Right lung (tissue), 5 donors: ENCODE measurements around the gene RILPL2. TPM values are rescaled to one million over a fixed set of nuclear protein-coding genes. Genes with fewer than 3 reads are reported as not detected.
"Not testable (repeated sequence)": the region's sequence is repeated elsewhere in the genome, so short reads cannot be mapped to it uniquely, and the experiment has no call there.

Source experiments
- DNase-seq, 2 donors: peaks; one replicate each; pipeline ENCODE4 v3.0.0-alpha.2; 2013
- polyA plus RNA-seq, 5 donors: library from polyadenylated mRNA; unstranded; fragments of 120-200 nt; gene quantifications; one replicate each; pipeline versions ENCODE4 v1.2.1 to v1.2.3, GENCODE V29; 2013; ENCODE audit warnings: inconsistent platforms in 1 of 5, low replicate concordance in 1 of 5; ENCODE audit not compliant: insufficient read length in 5 of 5, insufficient read depth in 1 of 5

The RILPL2 gene
- polyA plus RNA-seq, 5 donors = 4.5 to 5.8 (median 5.3) TPM

DNA sequence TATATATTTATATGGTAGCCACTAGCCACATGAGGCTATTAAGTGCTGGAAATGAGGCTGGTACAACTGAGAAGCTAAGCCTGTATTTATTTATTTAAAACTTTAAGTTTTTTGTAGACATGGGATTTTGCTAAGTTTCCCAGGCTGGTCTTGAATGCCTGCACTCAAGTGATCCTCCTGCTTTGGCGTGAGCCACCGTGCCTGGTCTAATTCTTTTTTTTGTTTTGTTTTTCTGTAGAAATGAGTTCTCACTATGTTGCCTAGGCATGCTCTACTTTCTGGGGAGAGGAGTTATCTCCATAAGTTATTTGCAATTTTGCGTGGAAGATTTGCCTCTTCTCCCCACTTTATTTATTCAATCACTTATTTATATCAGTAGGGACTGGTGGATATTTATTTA, 16.7 kb upstream of the RILPL2 start:
- peak in 1 of 2 donors; percentile 13 for DNase-seq

DNA sequence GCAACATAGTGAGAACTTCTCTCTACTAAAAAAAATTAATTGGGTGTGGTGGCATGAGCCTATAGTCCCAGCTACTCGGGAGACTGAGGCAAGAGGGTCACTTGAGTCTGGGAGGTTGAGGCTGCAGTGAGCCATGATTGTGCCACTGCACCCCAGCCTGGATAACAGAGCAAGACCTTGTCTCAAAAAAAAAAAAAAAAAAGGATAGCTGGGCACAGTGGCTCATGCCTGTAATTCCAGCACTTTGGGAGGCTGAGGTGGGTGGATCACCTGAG, 15.7 kb upstream of the RILPL2 start:
- not testable (repeated sequence) for DNase-seq

DNA sequence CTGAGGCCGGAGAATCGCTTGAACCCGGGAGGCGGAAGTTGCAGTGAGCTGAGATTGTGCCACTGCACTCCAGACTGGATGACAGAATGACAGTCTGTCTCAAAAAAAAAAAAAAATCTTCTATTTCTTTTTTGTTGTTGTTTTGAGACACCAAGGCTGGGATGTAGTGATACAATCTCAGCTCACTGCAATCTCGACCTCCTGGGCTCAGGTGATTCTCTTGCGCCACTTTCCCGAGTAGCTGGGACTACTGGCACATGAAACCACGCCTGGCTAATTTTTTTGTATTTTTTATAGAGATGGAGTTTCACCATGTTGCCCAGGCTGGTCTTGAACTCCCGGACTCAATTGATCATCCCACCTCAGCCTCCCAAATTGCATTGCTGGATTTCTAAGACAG, 14.2 kb upstream of the RILPL2 start:
- DNase-seq = no peak

DNA sequence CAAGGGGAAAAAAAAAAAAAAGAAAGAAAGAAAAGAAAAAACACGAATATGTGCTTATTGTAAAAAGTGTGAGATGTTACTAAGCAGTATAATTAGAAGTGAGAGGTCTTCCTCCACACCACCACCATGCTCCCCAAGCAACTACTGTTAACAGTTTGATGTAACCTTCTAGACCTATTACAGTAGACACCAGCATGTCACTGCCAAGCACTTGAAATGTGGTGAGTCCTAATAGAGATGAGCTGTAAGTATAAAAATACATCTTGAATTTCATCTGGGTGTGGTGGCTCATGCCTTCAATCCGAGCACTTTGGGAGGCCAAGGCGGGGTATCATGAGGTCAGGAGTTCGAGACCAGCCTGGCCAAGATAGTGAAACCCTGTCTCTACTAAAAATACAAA, 13.4 kb upstream of the RILPL2 start:
- no peak for DNase-seq

DNA sequence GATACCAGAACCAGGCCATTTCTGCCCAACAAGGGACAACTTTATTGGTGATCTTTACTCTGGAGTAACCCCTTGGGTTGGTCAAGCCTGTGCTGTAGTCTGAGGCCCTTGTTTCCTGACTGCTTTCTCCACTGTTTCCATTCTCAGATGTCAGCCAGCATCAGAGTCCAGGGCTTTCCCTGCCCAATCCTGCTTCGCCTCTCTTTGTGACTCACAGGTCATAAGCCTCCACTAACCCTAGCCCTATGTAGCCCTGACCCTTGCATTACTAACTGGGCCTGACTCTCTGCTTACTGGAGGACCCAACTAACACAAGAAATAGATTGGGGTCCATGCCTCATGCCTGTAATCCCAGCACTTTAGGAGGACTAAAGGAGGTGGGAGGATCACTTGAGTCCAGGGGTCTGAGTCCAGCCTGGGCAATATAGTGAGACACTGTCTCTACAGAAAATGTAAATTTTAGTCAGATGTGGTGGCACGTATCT, 12.8 kb upstream of the RILPL2 start:
- no peak for DNase-seq

DNA sequence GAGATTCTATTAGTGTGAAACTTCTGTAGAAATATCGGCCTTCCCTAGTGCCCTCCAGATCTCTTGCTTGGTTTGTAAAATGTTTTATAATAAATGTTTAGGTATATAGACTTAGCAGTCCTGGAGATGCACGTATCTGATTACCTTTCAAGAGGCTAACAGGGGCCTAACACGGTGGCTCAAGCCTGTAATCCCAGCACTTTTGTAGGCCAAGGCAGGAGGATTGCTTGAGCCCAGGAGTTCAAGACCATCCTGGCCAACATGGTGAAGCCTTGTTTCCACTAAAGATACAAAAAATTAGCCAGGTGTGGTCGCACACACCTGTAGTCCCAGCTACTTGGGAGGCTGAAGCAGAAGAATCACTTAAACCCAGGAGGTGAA, 9.8 kb upstream of the RILPL2 start:
- no peak for DNase-seq

DNA sequence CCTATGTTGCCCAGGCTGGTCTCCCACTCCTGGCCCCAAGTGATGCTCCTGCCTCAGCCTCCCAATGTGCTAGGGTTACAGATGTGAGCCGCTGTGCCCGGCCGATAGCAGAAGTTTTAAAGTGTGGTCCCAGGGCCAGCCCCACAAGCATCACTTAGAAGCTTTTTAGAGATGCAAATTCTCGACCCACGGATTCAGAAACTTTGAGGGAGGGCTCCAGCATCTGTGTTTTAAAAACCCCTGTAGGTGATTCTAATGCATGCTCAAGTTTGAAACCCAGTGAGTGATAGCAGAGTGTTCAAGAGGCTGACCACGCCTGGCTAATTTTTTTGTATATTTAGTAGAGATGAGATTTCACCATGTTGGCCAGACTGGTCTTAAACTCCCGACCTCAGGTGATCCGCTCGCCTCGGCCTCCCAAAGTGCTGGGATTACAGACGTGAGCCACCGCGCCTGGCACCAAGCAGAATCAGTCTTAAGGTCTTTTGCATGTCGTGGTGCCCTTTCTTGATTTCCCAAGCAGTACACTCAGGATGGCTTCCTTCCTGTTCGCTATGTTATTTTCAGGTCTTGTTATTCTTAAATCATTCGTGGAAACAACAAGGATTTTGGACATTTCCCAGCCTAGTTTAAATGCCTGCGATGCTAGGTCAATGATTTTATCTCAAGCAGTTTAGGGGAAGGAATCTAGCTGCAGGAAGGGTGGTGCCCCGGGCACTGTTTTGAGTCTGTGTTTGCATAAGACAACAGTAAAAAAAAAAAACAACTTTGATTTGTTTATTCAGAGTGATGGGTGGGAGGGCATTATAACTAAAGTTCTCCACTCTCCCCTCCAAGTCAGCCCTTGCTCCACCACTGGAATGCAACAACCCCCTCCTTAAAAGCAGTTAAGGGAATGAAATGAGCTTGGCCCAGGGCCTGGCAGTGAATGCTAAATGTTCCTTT, 9.2 kb upstream of the RILPL2 start:
- DNase-seq = peak; percentile 50 to 59

DNA sequence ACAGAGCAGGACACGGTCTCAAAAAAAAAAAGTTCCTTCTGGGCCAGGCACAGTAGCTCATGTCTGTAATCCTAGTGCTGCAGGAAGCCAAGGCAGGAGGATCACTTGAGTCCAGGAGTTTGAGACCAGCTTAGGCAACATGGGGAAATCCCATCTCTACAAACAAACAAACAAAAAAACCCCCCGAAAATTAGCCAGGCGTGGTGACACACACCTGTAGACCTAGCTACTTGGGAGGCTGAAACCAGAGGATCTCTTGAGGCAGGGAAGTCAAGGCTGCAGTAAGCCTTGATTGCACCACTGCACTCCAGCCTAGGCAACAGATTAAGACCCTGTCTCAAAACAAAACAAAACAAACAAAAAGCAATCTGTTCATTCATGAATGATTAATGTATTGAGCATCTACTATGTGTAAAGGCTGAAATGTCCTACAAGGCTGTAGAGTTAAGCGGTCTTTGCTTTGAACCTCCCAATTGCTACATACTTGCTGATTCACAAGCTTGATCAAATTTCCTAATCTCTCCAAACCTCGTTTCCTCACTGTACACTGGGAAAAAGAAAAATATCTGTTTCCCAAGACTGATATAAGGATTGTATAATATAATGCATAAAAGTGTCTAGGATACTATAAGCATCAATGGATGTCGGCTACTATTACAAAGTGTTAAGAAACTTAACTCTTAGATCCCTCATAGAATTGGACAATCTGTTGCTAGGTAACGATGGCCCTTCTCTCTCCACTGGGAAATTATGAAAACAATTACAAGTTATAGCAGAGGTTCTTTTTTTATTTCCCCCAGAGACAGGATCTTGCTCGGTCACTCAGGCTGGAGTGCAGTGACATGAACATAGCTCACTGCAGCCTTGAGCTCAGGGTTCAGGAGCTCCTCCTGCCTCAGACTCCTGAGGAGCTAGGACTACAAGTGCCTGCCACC, 7.9 kb upstream of the RILPL2 start:
- DNase-seq = no peak

DNA sequence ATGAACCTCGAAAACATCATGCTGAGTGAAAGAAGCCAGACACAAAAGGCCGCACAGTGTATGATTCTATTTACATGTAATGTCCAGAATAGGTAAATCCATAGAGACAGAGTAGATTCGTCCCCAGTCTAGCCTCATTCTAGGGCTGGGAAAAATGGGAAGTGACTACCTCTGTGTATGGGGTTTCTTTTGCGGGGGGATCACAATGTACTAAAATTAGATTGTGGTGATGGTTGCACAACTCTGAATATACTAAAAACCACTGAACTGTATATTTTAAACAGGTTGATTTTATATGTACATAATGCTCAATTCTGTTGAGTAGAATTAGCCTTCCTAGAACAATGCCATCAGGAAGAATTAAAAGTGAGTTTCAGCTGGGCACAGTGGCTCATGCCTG, 6.3 kb upstream of the RILPL2 start:
- DNase-seq = no peak

DNA sequence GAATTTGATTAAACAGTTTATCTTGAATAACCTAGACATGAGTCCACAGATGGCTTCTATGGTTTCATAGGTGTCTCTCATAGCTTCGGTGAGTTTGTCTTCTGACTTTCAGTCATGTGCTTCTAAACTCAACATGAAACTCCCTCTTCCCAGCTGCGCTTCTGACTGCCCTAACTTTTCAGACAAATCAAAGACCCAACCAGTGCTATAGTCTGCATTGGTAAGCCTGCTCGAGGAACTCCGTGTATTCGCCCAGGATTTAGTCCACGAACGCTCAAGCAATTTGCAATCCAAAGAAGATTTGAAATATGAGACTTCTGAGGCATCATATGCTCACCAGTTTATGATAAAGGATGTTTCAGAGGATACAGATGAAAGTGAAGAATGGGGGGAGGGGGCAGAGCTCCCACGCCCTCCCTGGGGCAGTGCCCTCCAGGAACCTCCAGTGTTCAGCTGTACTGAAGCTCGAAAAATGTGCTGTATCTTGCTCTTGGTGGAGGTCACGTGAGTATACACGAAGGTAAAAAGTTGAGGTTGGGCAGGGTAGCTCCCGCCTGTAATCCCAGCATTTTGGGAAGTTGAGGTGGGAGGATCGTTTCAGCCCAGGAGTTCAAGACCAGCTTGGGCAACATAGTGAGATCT, 5.2 kb upstream of the RILPL2 start:
- DNase-seq = no peak

DNA sequence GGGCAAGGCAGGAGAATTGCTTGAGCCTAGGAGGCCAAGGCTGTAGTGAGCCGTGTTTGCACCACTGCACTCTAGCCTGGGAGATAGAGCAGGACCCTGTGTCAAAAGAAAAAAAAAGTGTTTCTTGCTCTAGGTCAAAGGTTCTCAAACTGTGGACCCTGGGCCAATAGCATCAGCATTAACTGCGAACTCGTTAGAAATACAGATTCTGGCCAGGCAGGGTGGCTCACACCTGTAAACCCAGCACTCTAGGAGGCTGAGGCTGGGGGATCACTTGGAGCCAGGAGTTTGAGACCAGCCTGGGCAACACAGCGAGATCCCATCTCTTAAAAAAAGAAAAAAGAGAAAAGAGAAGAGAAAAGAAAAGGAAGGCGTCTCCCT, 858 bp downstream of the RILPL2 start:
- no peak for DNase-seq

DNA sequence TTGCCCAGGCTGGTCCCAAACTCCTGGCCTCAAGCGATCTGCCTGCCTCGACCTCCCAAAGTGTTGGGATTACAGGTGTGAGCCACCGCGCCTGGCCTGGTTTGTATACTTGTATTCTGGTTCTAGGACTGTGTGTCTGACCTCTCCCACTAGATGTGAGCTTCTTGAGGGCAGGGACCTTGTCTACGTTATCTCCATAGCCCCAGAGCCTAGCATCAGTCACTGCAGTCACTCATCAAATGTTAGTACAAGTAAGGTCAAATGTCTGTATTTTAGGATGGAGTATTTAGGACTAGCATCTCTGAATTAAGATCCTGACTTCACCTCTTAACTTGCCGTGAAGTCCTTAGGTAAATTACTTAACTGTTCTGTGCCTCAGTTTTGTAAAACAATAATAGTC, 2.9 kb downstream of the RILPL2 start:
- no peak for DNase-seq

DNA sequence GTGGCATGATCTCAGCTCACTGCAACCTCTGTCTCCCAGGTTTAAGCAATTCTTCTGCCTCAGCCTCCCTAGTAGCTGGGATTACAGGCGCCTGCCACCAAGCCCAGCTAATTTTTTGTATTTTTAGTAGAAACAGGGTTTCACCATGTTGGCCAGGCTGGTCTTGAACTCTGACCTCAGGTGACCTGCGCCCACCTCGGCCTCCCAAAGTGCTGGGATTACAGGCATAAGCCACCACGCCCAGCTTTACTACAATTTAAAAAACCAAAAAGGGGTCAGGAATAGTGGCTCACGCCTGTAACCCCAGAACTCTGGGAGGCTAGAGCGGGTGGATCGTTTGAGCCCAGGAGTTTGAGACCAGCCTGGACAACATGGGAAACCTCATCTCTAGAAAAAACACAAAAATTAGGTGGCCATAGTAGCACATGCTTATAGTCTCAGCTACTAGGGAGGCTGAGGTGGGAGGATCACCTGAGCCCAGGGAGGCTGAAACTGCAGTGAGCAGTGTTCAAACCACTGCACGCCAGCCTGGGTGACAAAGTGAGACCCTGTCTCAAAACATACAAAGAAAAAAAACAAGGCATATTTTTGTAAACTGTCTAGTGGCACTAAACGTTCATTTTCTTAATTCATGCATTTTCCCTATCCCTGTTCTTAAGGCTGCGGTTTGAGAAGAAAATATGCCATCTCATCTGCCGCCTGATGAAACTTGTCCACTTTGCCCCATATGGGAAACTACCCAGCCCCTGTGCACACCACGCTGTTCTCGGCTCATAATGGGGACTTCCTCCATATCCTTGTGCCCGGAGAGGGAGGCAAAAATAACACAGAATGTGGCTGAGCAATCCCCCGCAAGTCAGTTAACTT, 4.3 kb downstream of the RILPL2 start:
- not testable (repeated sequence) for DNase-seq

DNA sequence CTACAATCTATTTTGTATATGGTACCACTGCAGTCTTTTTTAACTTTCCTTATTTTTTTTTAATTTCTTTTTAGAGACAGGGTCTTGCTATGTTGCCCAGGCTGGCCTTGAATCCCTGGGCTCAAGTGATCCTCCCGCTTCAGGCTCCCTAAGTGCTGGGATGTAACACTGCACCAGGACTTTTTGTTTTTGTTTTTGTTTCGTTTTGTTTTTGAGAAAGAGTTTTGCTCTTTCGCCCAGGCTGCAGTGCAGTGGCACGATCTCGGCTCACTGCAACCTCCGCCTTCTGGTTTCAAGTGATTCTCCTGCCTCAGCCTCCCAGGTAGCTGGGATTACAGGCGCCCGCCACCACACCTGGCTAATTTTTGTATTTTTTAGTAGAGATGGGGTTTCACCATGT, 7.4 kb downstream of the RILPL2 start:
- not testable (repeated sequence) for DNase-seq

DNA sequence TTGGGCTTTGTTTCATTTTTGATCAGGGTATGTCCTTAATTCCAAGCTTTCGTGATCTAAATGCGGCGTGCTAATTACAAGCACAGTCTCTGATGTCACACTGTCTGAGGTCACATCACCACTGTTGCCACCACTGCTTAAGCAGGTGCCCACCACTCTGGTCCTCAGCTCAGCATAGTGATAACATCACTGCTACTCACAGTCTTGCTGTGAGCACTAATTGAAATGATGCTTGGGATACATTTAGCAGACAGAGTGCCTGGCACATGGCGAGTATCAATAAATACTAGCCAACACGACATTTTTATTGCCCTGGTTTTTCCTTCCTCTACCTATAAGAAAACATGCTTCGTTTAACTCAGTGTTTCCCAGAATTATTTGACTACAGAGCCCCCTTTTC, 7.9 kb downstream of the RILPL2 start:
- DNase-seq = no peak

DNA sequence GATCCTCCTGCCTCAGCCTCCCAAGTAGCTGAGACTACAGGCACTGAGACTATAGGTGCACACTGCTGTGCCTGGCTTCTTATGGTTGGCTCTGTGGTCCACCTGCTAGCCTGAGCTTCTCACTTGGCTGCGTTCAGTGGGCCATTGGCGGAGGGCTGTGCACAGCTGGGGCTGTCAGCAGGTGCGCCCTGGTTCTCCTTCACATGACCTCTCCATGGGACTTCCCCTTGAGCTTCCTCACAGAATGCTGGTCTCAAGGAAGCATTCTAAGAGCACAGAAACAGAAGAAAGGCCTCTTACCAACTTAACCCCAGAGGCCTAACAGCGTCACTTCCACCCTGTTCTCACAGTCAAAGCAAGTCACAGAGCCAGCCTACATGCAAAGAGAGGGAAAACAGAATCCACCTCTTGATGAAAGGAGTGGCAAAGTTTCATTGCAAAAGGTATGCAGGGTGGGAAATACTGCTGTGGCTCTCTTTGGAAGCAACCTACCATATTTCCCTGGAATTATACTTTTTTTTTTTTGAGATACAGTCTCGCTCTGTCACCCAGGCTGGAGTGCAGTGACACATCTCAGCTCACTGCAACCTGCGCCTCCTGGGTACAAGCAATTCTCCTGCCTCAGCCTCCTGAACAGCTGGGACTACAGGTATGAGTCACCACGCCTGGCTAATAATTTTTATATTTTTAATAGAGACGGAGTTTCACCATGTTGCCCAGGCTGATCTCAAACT, 9.3 kb downstream of the RILPL2 start:
- no peak for DNase-seq

DNA sequence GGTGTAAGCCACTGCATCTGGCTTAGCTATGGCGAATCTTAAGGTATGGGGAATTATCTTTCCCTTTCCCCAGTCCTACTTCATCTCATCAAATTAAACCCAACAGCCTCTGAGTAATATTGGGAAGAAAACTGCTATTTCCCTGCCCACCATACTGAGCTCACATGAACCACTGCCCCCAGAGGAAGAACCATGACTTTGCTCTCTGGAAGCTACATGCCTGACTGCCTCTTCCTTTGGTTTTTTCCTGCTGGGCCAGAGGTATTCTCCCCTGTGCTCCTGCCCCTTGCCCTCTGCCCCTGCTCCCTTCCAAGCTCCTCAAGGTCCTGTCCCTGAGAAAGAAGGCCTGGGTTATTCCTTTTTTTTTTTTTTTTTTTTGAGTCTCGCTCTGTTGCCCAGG, 15.2 kb downstream of the RILPL2 start:
- no peak for DNase-seq

DNA sequence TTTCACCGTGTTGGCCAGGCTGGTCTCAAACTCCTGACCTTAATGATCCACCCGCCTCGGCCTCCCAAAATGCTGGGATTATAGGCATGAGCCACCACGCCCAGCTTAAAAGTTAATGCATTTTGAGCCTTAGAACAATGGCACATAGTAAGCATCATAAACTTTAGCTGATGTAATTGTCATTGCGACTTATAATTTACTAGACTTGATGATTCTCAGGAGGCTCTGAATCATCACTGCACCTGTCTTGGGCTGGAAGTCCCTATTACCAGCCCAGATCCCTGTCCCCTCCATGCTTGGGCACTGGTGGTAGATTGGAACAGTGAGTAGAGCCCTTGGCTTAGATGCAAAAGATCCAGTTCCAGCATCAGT, 26.5 kb downstream of the RILPL2 start:
- no peak for DNase-seq

DNA sequence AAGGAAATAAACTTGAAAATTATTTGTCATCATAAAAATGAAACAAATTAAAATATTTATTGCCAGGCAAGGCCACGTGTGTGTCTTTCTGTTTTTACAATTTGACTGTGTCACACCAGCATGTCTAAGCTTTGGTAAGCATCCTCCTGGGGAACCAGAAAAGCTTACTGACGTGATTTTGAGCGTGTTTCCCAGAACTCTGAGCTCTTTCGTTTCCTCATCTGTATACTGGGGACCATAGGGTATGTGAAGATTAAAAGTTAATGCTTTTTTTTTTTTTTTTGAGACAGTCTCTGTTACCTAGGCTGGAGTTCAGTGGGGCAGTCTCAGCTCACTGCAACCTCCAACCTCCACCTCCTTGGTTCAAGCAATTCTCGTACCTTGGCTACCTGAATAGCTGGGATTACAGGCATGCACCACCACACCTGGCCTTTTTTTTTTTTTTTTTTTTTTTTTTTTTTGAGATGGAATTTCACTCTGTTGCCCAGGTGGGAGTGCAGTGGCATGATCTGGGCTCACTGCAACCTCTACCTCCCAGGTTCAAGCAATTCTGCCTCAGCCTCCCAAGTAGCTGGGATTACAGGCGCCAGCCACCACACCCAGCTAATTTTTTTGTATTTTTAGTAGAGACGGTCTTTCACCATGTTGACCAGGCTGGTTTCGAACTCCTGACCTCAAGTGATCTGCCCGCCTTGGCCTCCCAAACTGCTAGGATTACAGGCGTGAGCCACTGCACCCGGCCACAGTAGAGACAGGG, 27.0 kb downstream of the RILPL2 start:
- not testable (repeated sequence) for DNase-seq

DNA sequence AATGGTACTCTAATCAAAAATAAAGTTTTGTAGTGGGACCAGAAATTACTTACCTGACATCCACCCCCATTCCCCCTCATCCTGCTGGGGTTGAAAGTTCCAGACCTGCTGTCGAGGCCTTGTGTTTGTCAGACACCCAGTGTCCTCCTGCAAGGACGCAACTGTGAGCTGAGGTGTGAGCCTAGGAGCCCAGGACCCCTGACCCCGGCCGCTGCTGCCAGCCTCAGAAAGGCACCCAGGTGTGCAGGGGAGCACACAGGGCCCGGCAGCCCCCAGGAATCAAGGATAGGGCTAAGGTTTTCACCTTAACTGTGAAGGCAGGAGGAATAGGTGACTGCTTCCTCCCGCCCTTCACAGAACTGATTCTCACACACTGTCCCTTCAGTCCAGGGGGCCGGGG, 27.9 kb downstream of the RILPL2 start:
- DNase-seq = not testable (repeated sequence)
